Upper lobe of left lung (tissue), 4 donors: ENCODE measurements around the gene SRPK2.

Experiments used
- POLR2A ChIP-seq, 4 donors: fragments of 450-650 bp; IDR thresholded peaks; one replicate each; pipeline ENCODE4 v1.5.1; 2016 to 2017; ENCODE audit warnings: antibody characterized with exemption in 4 of 4, mild to moderate bottlenecking in 2 of 4
- POLR2AphosphoS5 ChIP-seq, 2 donors: sonication (generic); formaldehyde crosslinking; IDR thresholded peaks; one replicate each; pipeline ENCODE4 v1.5.1; 2017; ENCODE audit warnings: antibody characterized with exemption in 2 of 2
- TF ChIP-seq, protein P1 (sequence below), 6 experiments: fragments of 450-650 bp in 4 of 6; fragments of 200-600 bp in 2 of 6; sonication (generic) in 2 of 6; IDR thresholded peaks; one replicate each; pipeline ENCODE4 v1.5.1; 2016 to 2019; ENCODE audit warnings: antibody characterized with exemption in 6 of 6

DNA sequence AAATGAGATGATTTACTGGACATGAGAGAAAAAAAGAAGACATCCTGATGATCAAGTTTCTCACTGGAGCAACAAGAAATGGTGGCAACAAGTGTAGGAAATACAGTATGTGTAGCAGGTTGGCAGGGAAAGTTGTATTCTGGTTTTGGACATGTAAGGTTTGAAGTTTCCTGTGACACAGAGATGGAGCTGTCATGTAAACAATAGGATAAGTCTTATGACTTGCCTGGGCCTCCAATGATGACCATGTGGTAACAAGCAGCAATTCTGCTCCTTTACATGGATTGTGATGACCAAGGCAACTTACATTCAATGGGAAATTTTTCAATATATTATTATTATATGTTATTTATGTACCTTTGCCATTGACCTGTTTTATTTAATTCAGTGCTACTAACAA, 249.3 kb downstream of the SRPK2 start:
- TF ChIP-seq POLR2A (IDR thresholded peaks at IDR 0.05), result no peak
- TF ChIP-seq, protein P1, sequence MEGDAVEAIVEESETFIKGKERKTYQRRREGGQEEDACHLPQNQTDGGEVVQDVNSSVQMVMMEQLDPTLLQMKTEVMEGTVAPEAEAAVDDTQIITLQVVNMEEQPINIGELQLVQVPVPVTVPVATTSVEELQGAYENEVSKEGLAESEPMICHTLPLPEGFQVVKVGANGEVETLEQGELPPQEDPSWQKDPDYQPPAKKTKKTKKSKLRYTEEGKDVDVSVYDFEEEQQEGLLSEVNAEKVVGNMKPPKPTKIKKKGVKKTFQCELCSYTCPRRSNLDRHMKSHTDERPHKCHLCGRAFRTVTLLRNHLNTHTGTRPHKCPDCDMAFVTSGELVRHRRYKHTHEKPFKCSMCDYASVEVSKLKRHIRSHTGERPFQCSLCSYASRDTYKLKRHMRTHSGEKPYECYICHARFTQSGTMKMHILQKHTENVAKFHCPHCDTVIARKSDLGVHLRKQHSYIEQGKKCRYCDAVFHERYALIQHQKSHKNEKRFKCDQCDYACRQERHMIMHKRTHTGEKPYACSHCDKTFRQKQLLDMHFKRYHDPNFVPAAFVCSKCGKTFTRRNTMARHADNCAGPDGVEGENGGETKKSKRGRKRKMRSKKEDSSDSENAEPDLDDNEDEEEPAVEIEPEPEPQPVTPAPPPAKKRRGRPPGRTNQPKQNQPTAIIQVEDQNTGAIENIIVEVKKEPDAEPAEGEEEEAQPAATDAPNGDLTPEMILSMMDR (IDR thresholded peaks at IDR 0.05), result no peak
- TF ChIP-seq POLR2AphosphoS5 (IDR thresholded peaks at IDR 0.05), result no peak
